22Rv1 (cell line): ENCODE results near the gene TNFAIP2.

Source experiments
- H3K27ac ChIP-seq: fragments of 450-650 bp; 2 replicates; pipeline ENCODE4 v1.5.1; 2017
- ZFX ChIP-seq: fragments of 450-650 bp; IDR thresholded peaks from 2 replicates; pipeline ENCODE4 v1.6.1; 2017; ENCODE audit warnings: antibody characterized with exemption, borderline replicate concordance
- TF ChIP-seq, protein P1 (sequence below): fragments of 450-650 bp; IDR thresholded peaks from 2 replicates; pipeline ENCODE4 v1.5.1; 2017; ENCODE audit warnings: mild to moderate bottlenecking

Gene TNFAIP2

DNA sequence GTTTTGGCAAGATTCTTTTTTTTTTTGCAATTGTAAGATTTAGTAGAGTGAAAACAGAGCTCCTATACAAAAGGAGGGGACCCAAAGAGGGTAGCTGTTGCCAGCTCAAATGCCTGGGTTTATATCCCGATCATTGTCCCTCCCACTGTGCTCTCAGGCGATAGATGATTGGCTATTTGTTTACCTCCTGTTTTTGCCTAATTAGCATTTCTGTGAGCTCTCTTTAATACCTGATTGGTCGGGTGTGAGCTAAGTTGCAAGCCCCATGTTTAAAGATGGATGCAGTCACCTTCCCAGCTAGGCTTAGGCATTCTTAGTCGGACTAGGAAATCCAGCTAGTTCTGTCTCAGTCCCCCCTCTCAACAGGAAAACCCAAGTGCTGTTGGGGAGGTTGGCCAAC is 26.9 kb upstream of the TNFAIP2 start:
- no peak for TF ChIP-seq ZFX
- TF ChIP-seq, protein P1, sequence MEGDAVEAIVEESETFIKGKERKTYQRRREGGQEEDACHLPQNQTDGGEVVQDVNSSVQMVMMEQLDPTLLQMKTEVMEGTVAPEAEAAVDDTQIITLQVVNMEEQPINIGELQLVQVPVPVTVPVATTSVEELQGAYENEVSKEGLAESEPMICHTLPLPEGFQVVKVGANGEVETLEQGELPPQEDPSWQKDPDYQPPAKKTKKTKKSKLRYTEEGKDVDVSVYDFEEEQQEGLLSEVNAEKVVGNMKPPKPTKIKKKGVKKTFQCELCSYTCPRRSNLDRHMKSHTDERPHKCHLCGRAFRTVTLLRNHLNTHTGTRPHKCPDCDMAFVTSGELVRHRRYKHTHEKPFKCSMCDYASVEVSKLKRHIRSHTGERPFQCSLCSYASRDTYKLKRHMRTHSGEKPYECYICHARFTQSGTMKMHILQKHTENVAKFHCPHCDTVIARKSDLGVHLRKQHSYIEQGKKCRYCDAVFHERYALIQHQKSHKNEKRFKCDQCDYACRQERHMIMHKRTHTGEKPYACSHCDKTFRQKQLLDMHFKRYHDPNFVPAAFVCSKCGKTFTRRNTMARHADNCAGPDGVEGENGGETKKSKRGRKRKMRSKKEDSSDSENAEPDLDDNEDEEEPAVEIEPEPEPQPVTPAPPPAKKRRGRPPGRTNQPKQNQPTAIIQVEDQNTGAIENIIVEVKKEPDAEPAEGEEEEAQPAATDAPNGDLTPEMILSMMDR = no peak
- H3K27ac ChIP-seq = no peak overlapping the region

DNA sequence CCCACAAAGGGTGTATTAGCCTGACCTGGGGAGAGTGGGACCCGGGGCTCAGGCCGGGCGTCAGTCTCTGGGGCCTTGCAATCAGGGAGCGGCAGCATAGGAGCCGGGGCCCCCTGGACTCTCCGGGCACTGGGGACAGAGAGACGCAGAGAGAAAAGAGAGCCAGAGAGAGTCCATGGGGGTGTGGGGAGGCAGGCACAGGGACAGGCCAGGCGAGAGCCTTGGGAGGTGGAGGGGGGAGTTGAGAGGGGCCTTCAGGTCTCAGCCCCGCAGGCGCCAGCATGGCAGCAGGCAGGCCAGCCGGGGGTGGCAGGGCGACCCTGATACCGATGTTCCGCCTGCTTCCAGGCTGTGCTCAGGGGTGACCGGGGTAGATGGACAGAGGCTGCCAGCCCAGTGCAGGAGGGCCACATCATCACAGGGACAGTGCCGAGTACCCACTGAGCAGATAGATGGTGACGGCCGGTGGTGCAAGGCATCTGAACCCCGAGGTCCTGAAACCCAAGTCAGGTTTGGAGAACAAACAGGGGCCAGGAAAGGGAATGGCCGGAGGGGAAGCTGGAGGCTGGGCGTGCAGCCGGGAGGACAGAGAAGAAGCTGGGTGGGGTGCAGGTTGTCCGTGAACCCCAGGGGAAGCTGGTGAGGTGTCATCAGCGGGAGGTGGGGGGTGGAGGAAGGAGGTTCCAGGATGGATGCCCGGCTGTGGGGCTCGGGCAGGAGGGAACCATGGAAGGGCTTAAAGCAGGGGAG is 25.8 kb upstream of the TNFAIP2 start:
- H3K27ac ChIP-seq = no peak overlapping the region
- TF ChIP-seq, protein P1 = no peak
- TF ChIP-seq ZFX = no peak

DNA sequence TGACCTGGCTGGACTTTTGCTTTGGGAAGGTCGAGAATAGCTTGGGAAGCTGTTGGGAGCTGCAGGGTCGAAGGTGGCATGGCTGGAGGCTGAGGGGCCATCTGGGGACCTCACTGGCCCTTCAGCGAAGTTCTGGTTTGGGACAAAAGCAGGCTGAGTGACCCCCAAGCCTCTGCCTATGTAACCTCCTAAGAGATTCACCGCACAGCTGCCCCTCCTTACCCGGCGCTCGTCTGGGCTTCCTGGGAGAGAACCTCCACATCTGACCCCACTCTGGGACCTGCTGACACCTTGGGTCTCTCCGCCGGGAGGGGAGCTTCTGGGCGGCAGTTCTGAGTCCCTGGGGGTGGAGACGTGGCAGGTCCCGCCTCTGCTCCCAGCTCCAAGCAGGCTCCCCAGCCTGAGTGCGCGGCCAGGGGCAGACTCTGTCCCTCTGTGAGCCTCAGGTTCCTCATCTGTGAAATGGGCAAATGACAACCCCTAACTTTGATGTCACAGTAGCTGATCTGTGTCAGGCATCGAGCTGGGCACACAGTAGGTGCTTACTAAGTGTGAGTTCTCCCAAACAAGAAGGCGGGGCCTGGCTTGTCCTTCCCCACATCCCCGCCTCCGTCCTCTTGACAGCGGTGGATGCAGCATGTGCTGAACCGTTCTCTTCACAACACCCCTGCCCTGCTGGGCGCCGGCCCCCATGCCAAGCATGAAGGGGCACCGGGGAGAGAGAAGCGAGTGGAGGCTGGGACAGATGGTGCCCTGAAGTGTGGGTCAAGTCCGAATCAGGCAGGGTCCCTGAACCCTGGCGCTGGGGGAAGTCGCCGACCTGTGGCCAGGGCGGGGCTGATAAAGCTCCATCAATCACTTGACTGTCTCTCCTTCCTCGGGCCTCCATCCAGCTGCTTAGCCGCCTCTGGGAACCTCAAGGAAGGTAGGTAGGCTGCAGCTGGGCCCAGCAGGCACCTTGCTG is 25.0 kb upstream of the TNFAIP2 start:
- no peak for TF ChIP-seq ZFX
- TF ChIP-seq, protein P1 = no peak
- no peak overlapping the region for H3K27ac ChIP-seq

DNA sequence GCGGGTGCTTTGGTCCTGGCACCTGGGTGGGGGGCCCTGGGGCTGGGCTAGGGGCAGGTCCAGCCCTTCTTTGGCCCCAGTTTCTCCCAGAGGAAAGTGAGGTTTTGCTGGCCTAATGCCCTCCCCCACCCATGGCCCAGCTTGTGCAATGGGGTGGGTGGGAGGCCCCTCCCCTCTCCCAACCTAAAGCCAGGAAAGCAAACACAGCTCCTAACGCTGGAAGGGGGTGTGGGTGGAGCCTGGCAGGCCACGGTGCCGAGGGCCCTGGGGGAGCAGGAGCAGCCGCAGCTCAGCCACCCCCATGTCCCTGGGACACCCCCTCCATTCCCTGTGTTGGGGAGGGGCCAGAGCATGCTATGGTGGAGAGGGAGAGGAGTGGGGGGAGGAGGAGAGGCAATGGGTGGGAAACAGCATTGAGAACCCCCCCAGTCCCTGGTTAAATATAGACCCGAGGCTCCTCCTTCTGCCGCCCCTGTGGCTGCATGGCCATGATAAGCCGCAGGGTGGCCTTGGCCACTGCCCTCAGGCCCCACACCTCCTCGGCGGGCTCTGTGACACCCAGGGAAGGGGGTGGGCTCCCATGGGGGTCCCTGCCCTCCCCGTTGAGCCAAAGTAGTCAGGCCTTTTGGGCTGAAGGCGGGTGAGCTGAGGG is 24.1 kb upstream of the TNFAIP2 start:
- TF ChIP-seq, protein P1 = no peak
- no peak for TF ChIP-seq ZFX
- H3K27ac ChIP-seq = no peak overlapping the region

DNA sequence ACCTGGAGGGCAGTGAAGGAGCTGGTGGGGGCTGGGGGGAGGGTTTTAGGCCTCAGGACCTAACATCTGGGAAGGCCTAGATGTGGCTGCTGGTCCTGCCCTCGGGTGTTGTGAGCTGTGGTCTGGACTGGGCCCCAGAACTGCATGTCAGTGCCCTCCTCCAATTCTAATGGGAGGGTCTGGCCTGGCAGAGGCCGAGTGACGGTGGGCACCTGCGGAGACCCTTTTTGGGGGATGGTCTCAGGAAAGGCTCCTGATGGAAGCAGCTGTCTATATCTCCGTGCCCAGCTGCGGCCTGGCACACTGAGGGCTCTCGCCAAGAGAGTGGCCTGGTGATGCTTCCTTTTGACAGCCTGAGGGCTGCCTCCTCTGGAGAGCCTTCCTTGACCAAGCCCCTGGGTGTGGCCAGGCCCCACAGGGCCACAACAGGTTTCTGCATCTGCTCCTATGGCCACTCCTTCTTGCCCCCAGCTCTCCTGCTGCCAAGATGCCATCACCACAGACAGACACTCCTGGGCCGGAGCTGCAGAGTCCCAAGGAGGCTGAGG is 23.5 kb upstream of the TNFAIP2 start:
- TF ChIP-seq ZFX = no peak
- TF ChIP-seq, protein P1 = no peak
- H3K27ac ChIP-seq = no peak overlapping the region

DNA sequence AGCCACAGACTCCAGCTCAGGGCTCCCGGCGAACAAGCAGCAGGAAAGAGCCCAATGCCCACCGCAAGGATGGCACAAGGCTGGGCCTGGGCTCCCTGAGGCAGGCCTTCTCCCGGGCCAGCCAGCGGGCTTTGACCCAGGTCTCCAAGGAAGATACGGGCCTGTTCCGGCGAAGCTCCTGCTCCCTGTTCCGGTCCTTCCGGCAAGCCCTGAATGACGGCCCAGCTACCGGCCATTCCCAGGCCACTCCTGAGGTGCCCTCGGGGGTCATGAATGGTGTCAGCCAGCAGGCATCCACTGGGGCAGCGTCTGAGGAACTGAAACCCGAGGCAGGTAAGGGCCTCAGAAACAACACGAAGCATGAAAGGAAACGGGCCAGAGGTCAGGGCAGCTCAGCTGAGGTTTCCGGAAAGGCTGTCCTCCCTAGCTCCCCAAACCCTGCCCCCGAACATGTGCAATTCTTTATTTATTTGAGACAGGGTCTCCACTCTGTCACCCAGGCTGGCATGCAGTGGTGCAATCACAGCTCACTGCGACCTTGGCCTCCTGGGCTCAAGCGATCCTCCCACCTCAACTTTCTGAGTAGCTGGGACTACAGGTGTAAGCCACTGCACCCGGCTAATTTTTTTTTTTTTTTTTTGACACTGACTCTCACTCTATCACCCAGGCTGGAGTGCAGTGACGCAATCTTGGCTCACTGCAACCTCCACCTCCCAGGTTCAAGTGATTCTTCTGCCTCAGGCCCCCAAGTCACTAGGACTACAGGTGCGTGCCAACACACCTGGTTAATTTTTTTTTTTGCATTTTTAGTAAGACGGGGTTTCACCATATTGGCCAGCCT is 22.8 kb upstream of the TNFAIP2 start:
- TF ChIP-seq, protein P1 = no peak
- TF ChIP-seq ZFX = no peak
- H3K27ac ChIP-seq = no peak overlapping the region
